HepG2 (cell line): ENCODE measurements around the gene RUSC1. TPM values are rescaled to one million over a fixed set of nuclear protein-coding genes. Genes with fewer than 3 reads are reported as not detected.

Experiments used
- EZH2 ChIP-seq: conservative IDR thresholded peaks from 2 replicates; pipeline ENCODE4 v1.6.1; 2012; ENCODE audit warnings: mild to moderate bottlenecking, low read depth, low read length, moderate library complexity
- SNRNP70 ChIP-seq: fragments of 200-400 bp; formaldehyde crosslinking; IDR thresholded peaks from 2 replicates; pipeline ENCODE4 v1.6.1; 2017; ENCODE audit warnings: mild to moderate bottlenecking, low read depth, low read length, moderate library complexity
- SOX13 ChIP-seq, 3 experiments: fragments of 450-650 bp in 1 of 3; sonication (generic) in 1 of 3; formaldehyde crosslinking in 1 of 3; IDR thresholded peaks in 2 of 3; conservative IDR thresholded peaks in 1 of 3; 2 replicates each; pipeline versions ENCODE4 v1.5.0 to v1.6.1; 2016 to 2020; ENCODE audit warnings: antibody characterized with exemption in 1 of 3, mild to moderate bottlenecking in 1 of 3, missing compliant biosample characterization in 1 of 3, missing genetic modification reagents in 1 of 3, moderate library complexity in 1 of 3
- SP2 ChIP-seq: sonication (generic); formaldehyde crosslinking; IDR thresholded peaks from 2 replicates; pipeline ENCODE4 v1.5.1; 2020; ENCODE audit warnings: mild to moderate bottlenecking, missing genetic modification reagents
- THYN1 ChIP-seq: sonication (generic); formaldehyde crosslinking; IDR thresholded peaks from 2 replicates; pipeline ENCODE4 v1.8.1; 2023; ENCODE audit warnings: low read depth, mild to moderate bottlenecking, moderate library complexity, missing genetic modification reagents, borderline replicate concordance
- ZNF180 ChIP-seq: sonication (generic); formaldehyde crosslinking; IDR thresholded peaks from 2 replicates; pipeline ENCODE4 v1.4.0; 2020; ENCODE audit warnings: low read depth, missing genetic modification reagents, borderline replicate concordance
- ZNF20 ChIP-seq: sonication (generic); formaldehyde crosslinking; IDR thresholded peaks from 2 replicates; pipeline ENCODE4 v1.4.0; 2020; ENCODE audit warnings: mild to moderate bottlenecking, moderate library complexity, missing genetic modification reagents
- ZNF781 ChIP-seq: sonication (generic); formaldehyde crosslinking; IDR thresholded peaks from 2 replicates; pipeline ENCODE4 v1.5.1; 2020; ENCODE audit warnings: borderline replicate concordance, mild to moderate bottlenecking, missing genetic modification reagents; ENCODE audit errors: not compliant biosample characterization
- polyA plus RNA-seq, 8 experiments: library from polyadenylated mRNA; depleted of rRNA in 3 of 8; stranded (reverse) in 7 of 8; unstranded in 1 of 8; fragments of >200 nt; fragmentation: Illumina TruSeq in 4 of 8; extraction: Trizol in 4 of 8; gene quantifications; 2 replicates each; pipeline versions ENCODE4 v1.2.1 to v1.2.3, GENCODE V29; 2011 to 2016; ENCODE audit warnings: low read depth in 4 of 8, missing spikeins in 1 of 8, mixed read lengths in 1 of 8; ENCODE audit not compliant: insufficient read depth in 1 of 8
- total RNA-seq, 5 experiments: library from RNA; depleted of rRNA; stranded (reverse); fragments of >200 nt; fragmentation: Illumina TruSeq; extraction: Trizol; gene quantifications; 2 replicates each; pipeline ENCODE4 v1.2.3, GENCODE V29; 2016; ENCODE audit warnings: low read depth in 1 of 5
- TF ChIP-seq, protein P1 (sequence below): sonication (generic); formaldehyde crosslinking; IDR thresholded peaks from 2 replicates; pipeline ENCODE4 v1.5.1; 2020; ENCODE audit warnings: mild to moderate bottlenecking, missing genetic modification reagents, borderline replicate concordance
- TF ChIP-seq, protein P2 (sequence below): sonication (generic); formaldehyde crosslinking; IDR thresholded peaks from 2 replicates; pipeline ENCODE4 v1.4.0; 2020; ENCODE audit warnings: missing genetic modification reagents
- TF ChIP-seq, protein P3 (sequence below), 2 experiments: sonication (generic) in 1 of 2; formaldehyde crosslinking in 1 of 2; IDR thresholded peaks; 2 replicates each; pipeline versions ENCODE4 v1.6.1 to v1.9.0; 2014 to 2022; ENCODE audit warnings: antibody characterized with exemption in 1 of 2, borderline replicate concordance in 1 of 2, inconsistent platforms in 1 of 2, low read depth in 1 of 2, missing genetic modification reagents in 1 of 2
- TF ChIP-seq, protein P4 (sequence below): sonication (generic); formaldehyde crosslinking; IDR thresholded peaks from 2 replicates; pipeline ENCODE4 v1.8.1; 2023; ENCODE audit warnings: missing genetic modification reagents, mild to moderate bottlenecking, borderline replicate concordance

RUSC1 gene
- total and polyA plus RNA-seq, 2 of the 13 experiments (the other 11 are each of a cell fraction or from before 2014, with no cell fraction given) = 18.7 to 20.4 TPM

DNA sequence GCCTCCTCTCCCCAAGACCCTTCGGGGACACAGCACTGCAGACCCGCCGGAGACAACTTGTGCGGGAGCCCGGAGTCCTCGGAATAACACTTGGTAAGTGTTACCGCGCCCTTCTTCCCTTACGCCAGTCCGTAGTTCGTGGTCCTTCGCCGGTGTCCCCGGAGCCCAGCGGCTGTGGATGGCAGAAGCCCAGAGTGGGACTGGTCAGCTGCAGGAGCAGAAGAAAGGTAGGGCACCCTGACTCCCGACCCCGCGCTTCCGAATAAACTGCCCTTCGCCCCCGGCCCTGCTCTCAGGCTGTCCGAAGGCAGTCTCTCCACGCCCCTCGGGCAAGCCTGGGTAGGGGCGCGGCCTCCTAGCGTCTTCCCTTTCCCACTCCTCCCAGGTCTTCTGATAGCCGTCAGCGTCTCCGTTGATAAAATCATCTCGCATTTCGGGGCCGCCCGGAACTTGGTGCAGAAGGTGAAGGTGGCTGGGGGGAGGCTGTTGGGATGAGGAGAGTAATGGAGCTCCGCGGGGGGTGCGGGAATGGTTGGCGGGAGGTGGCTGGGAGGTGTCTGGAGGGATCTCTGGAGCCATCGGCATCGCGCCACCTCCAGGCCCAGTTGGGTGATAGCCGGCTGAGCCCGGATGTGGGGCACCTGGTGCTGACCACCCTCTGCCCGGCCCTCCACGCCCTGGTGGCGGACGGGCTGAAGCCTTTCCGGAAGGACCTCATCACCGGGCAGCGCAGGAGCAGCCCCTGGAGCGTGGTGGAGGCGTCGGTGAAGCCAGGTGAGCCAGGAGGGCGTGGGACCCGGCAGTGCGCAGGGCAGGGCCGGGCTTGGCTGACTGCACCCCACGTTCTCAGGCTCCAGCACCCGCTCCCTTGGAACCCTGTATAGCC lies 4.3 kb downstream of the RUSC1 start (continued):
- TF ChIP-seq, protein P1, sequence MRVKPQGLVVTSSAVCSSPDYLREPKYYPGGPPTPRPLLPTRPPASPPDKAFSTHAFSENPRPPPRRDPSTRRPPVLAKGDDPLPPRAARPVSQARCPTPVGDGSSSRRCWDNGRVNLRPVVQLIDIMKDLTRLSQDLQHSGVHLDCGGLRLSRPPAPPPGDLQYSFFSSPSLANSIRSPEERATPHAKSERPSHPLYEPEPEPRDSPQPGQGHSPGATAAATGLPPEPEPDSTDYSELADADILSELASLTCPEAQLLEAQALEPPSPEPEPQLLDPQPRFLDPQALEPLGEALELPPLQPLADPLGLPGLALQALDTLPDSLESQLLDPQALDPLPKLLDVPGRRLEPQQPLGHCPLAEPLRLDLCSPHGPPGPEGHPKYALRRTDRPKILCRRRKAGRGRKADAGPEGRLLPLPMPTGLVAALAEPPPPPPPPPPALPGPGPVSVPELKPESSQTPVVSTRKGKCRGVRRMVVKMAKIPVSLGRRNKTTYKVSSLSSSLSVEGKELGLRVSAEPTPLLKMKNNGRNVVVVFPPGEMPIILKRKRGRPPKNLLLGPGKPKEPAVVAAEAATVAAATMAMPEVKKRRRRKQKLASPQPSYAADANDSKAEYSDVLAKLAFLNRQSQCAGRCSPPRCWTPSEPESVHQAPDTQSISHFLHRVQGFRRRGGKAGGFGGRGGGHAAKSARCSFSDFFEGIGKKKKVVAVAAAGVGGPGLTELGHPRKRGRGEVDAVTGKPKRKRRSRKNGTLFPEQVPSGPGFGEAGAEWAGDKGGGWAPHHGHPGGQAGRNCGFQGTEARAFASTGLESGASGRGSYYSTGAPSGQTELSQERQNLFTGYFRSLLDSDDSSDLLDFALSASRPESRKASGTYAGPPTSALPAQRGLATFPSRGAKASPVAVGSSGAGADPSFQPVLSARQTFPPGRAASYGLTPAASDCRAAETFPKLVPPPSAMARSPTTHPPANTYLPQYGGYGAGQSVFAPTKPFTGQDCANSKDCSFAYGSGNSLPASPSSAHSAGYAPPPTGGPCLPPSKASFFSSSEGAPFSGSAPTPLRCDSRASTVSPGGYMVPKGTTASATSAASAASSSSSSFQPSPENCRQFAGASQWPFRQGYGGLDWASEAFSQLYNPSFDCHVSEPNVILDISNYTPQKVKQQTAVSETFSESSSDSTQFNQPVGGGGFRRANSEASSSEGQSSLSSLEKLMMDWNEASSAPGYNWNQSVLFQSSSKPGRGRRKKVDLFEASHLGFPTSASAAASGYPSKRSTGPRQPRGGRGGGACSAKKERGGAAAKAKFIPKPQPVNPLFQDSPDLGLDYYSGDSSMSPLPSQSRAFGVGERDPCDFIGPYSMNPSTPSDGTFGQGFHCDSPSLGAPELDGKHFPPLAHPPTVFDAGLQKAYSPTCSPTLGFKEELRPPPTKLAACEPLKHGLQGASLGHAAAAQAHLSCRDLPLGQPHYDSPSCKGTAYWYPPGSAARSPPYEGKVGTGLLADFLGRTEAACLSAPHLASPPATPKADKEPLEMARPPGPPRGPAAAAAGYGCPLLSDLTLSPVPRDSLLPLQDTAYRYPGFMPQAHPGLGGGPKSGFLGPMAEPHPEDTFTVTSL (CRISPR knock-in tag) = no peak
- TF ChIP-seq EZH2 (no peak), SOX13 (IDR thresholded peaks at IDR 0.05) (no peak), SOX13 (CRISPR knock-in tag; conservative IDR thresholded peaks at IDR 0.05 in 1 of 2, IDR thresholded peaks at IDR 0.05 in 1 of 2) (no peak), SNRNP70 (no peak), ZNF781 (CRISPR knock-in tag) (no peak), ZNF180 (CRISPR knock-in tag) (no peak), SP2 (no peak), THYN1 (CRISPR knock-in tag) (no peak), ZNF20 (CRISPR knock-in tag) (0 out of 2 replicates have a peak, but pooled peaks have one; percentile 27)
- TF ChIP-seq, protein P2, sequence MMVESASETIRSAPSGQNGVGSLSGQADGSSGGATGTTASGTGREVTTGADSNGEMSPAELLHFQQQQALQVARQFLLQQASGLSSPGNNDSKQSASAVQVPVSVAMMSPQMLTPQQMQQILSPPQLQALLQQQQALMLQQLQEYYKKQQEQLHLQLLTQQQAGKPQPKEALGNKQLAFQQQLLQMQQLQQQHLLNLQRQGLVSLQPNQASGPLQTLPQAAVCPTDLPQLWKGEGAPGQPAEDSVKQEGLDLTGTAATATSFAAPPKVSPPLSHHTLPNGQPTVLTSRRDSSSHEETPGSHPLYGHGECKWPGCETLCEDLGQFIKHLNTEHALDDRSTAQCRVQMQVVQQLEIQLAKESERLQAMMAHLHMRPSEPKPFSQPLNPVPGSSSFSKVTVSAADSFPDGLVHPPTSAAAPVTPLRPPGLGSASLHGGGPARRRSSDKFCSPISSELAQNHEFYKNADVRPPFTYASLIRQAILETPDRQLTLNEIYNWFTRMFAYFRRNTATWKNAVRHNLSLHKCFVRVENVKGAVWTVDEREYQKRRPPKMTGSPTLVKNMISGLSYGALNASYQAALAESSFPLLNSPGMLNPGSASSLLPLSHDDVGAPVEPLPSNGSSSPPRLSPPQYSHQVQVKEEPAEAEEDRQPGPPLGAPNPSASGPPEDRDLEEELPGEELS (CRISPR knock-in tag) = no peak; the same call in 1 of the 2 replicates
- TF ChIP-seq, protein P3, sequence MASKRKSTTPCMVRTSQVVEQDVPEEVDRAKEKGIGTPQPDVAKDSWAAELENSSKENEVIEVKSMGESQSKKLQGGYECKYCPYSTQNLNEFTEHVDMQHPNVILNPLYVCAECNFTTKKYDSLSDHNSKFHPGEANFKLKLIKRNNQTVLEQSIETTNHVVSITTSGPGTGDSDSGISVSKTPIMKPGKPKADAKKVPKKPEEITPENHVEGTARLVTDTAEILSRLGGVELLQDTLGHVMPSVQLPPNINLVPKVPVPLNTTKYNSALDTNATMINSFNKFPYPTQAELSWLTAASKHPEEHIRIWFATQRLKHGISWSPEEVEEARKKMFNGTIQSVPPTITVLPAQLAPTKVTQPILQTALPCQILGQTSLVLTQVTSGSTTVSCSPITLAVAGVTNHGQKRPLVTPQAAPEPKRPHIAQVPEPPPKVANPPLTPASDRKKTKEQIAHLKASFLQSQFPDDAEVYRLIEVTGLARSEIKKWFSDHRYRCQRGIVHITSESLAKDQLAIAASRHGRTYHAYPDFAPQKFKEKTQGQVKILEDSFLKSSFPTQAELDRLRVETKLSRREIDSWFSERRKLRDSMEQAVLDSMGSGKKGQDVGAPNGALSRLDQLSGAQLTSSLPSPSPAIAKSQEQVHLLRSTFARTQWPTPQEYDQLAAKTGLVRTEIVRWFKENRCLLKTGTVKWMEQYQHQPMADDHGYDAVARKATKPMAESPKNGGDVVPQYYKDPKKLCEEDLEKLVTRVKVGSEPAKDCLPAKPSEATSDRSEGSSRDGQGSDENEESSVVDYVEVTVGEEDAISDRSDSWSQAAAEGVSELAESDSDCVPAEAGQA (IDR thresholded peaks at IDR 0.05; ENCODE audit: low read depth) = no peak
- TF ChIP-seq, protein P3 (CRISPR knock-in tag; IDR thresholded peaks at IDR 0.05; ENCODE audit: borderline replicate concordance) = no peak
- TF ChIP-seq, protein P4, sequence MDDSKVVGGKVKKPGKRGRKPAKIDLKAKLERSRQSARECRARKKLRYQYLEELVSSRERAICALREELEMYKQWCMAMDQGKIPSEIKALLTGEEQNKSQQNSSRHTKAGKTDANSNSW (CRISPR knock-in tag) = no peak
